PC-3 (cell line): ENCODE measurements around the gene KRTAP5-5. TPM values are rescaled to one million over a fixed set of nuclear protein-coding genes. Genes with fewer than 3 reads are reported as not detected.
A peak's percentile ranks its signal among the peaks of the same experiment; 100 is the strongest.

Experiments used
- ATAC-seq: fragments of 200-7000 bp; cut with Tn5 transposase; 2 replicates; pipeline ENCODE4 v1.9.1; 2020; ENCODE audit warnings: mild to moderate bottlenecking, moderate library complexity
- BruUV-seq: library from RNA; stranded (reverse); fragments of 400-500 nt; replicated peaks from 2 replicates; lab custom pipeline; 2021; lab: Mats Ljungman, UMichigan
- CTCF ChIA-PET: fragments of 300-600 bp; sonication (Branson Sonifier 250); formaldehyde crosslinking; loops from one replicate; lab custom pipeline; 2022; ENCODE audit warnings: antibody characterized with exemption; lab: Charles Lee
- POLR2A ChIA-PET: fragments of 300-600 bp; sonication (Branson Sonifier 250); formaldehyde crosslinking; loops from one replicate; lab custom pipeline; 2022; ENCODE audit warnings: antibody characterized with exemption; ENCODE audit not compliant: unreplicated experiment; lab: Charles Lee
- DNase-seq: peaks from one replicate; pipeline ENCODE4 v3.0.0-alpha.2; 2015
- H2AFZ ChIP-seq: fragments of 300-600 bp; sonication (generic); 2 replicates; pipeline ENCODE4 v1.6.0; 2016; ENCODE audit warnings: antibody characterized with exemption, low read length
- H3F3A ChIP-seq: fragments of 300-600 bp; sonication (generic); one replicate; pipeline ENCODE4 v1.6.0; 2017; ENCODE audit warnings: antibody characterized with exemption, low read length, control low read depth, mild to moderate bottlenecking; ENCODE audit not compliant: unreplicated experiment
- H3K27ac ChIP-seq: fragments of 300-600 bp; sonication (generic); 2 replicates; pipeline ENCODE4 v1.5.1; 2016; ENCODE audit warnings: mild to moderate bottlenecking, low read length
- H3K27me3 ChIP-seq: fragments of 300-600 bp; sonication (generic); 2 replicates; pipeline ENCODE4 v1.6.1; 2016; ENCODE audit warnings: low read length, mixed read lengths
- H3K36me3 ChIP-seq: fragments of 300-600 bp; sonication (generic); 2 replicates; pipeline ENCODE4 v1.6.1; 2016; ENCODE audit warnings: low read depth, mixed run types, low read length, mixed read lengths
- H3K4me1 ChIP-seq: fragments of 300-600 bp; sonication (generic); 2 replicates; pipeline ENCODE4 v1.5.1; 2016; ENCODE audit warnings: low read length; ENCODE audit not compliant: insufficient read depth
- H3K4me2 ChIP-seq: fragments of 300-600 bp; sonication (generic); 2 replicates; pipeline ENCODE4 v1.6.0; 2016; ENCODE audit warnings: low read length
- H3K4me3 ChIP-seq: fragments of 300-600 bp; sonication (generic); 2 replicates; pipeline ENCODE4 v1.5.1; 2016; ENCODE audit warnings: mild to moderate bottlenecking, low read length, mixed read lengths
- H3K79me2 ChIP-seq: fragments of 300-600 bp; sonication (generic); 2 replicates; pipeline ENCODE4 v1.6.1; 2017; ENCODE audit warnings: low read length, mixed read lengths
- H3K9ac ChIP-seq: fragments of 300-600 bp; sonication (generic); 2 replicates; pipeline ENCODE4 v1.6.0; 2016; ENCODE audit warnings: mild to moderate bottlenecking, low read length
- H3K9me2 ChIP-seq: fragments of 300-600 bp; sonication (generic); replicated peaks from 2 replicates; pipeline ENCODE4 v1.6.1; 2016; ENCODE audit warnings: mixed run types, low read length, mixed read lengths
- H3K9me3 ChIP-seq: fragments of 300-600 bp; sonication (generic); 2 replicates; pipeline ENCODE4 v1.6.1; 2016; ENCODE audit warnings: low read length, mixed read lengths
- H4K20me1 ChIP-seq: fragments of 300-600 bp; sonication (generic); 2 replicates; pipeline ENCODE4 v1.6.1; 2016; ENCODE audit warnings: low read length, mixed read lengths
- EZH2 ChIP-seq: fragments of 300-600 bp; sonication (generic); IDR thresholded peaks from one replicate; pipeline ENCODE4 v1.6.1; 2017; ENCODE audit warnings: antibody characterized with exemption, mild to moderate bottlenecking, low read length; ENCODE audit not compliant: unreplicated experiment
- EZH2phosphoT487 ChIP-seq: fragments of 300-600 bp; sonication (generic); IDR thresholded peaks from 2 replicates; pipeline ENCODE4 v1.6.1; 2018; ENCODE audit warnings: mild to moderate bottlenecking, antibody characterized with exemption, low read length, borderline replicate concordance
- intact Hi-C: fragments of 100-400 bp; cut with micrococcal nuclease; formaldehyde crosslinking; loops from 2 replicates; pipeline ENCODE4 v1.9.0; 2023
- total RNA-seq: library from RNA; depleted of rRNA; stranded (reverse); fragments of >200 nt; gene quantifications from 2 replicates; pipeline ENCODE4 v1.2.3, GENCODE V29; 2014
- TF ChIP-seq, protein P1 (sequence below): fragments of 300-600 bp; sonication (generic); conservative IDR thresholded peaks from 2 replicates; pipeline ENCODE4 v1.5.1; 2017; ENCODE audit warnings: antibody characterized with exemption, low read depth, mild to moderate bottlenecking, low read length

The KRTAP5-5 gene
- total RNA-seq, 1 experiment from 2014 or later = not detected

- Histone ChIP-seq H3K9me3 (no peaks in the 10 kb centered on the region), H3K9me2 (no peaks in the 10 kb centered on the region), H3K36me3 (no peaks in the 10 kb centered on the region), H3K4me3 (no peak overlapping the region), H3F3A (no peaks in the 10 kb centered on the region), H3K4me1 (no peaks in the 10 kb centered on the region), H3K4me2 (no peak overlapping the region), H3K9ac (no peak overlapping the region), H3K27me3 (peaks cover 40% of the 10 kb centered on the region), H4K20me1 (no peaks in the 10 kb centered on the region), H3K79me2 (no peaks in the 10 kb centered on the region), H2AFZ (no peak overlapping the region), H3K27ac (no peak overlapping the region)
- ATAC-seq (peak; percentile 86), DNase-seq (peak; percentile 47)
- CTCF ChIA-PET = no interaction called here
- BruUV-seq = no TSS peak
- TF ChIP-seq, protein P1, sequence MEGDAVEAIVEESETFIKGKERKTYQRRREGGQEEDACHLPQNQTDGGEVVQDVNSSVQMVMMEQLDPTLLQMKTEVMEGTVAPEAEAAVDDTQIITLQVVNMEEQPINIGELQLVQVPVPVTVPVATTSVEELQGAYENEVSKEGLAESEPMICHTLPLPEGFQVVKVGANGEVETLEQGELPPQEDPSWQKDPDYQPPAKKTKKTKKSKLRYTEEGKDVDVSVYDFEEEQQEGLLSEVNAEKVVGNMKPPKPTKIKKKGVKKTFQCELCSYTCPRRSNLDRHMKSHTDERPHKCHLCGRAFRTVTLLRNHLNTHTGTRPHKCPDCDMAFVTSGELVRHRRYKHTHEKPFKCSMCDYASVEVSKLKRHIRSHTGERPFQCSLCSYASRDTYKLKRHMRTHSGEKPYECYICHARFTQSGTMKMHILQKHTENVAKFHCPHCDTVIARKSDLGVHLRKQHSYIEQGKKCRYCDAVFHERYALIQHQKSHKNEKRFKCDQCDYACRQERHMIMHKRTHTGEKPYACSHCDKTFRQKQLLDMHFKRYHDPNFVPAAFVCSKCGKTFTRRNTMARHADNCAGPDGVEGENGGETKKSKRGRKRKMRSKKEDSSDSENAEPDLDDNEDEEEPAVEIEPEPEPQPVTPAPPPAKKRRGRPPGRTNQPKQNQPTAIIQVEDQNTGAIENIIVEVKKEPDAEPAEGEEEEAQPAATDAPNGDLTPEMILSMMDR = peak; percentile 88
- TF ChIP-seq EZH2phosphoT487 = no peak
- no peak for TF ChIP-seq EZH2
- POLR2A ChIA-PET = no interaction called here
- intact Hi-C loops = no loop called here
Measured at GRCh38 chr11:1628506-1629325, 859 bp upstream of the KRTAP5-5 start.

GRCh38 chr11:1630271-1630670 is 696 bp downstream of the KRTAP5-5 start:
- H2AFZ ChIP-seq = no peak overlapping the region
- ATAC-seq = no peak
- no peak for DNase-seq
- H3K4me2 ChIP-seq = no peak overlapping the region
- no peaks in the 10 kb centered on the region for H3K9me3 ChIP-seq
- no TSS peak for BruUV-seq
- H3F3A ChIP-seq = no peaks in the 10 kb centered on the region
- no peaks in the 10 kb centered on the region for H3K79me2 ChIP-seq
- no peaks in the 10 kb centered on the region for H4K20me1 ChIP-seq
- POLR2A ChIA-PET = interaction anchor here (0.6 kb wide), 1 partner anchor 41 kb away, joined by 3 read pairs; no protein-coding TSS in a partner anchor
- intact Hi-C loops = no loop called here
- no peaks in the 10 kb centered on the region for H3K36me3 ChIP-seq
- no peak overlapping the region for H3K4me3 ChIP-seq
- H3K9me2 ChIP-seq = no peaks in the 10 kb centered on the region
- peaks cover 46% of the 10 kb centered on the region for H3K27me3 ChIP-seq
- no peak overlapping the region for H3K27ac ChIP-seq
- CTCF ChIA-PET = no interaction called here
- no peak overlapping the region for H3K9ac ChIP-seq
- H3K4me1 ChIP-seq = no peaks in the 10 kb centered on the region
- TF ChIP-seq EZH2 = no peak
- TF ChIP-seq EZH2phosphoT487 = no peak
- TF ChIP-seq, protein P1 = no peak

- Histone ChIP-seq H3K27me3 (peaks cover 44% of the 10 kb centered on the region), H3K9ac (no peak overlapping the region), H3K27ac (no peak overlapping the region), H4K20me1 (no peaks in the 10 kb centered on the region), H3K4me1 (no peaks in the 10 kb centered on the region), H3K36me3 (no peaks in the 10 kb centered on the region), H3K9me2 (no peaks in the 10 kb centered on the region), H3F3A (no peaks in the 10 kb centered on the region), H3K4me2 (no peak overlapping the region), H3K4me3 (no peak overlapping the region), H2AFZ (no peak overlapping the region), H3K9me3 (no peaks in the 10 kb centered on the region), H3K79me2 (no peaks in the 10 kb centered on the region)
- DNase-seq (no peak), ATAC-seq (no peak)
- ChIA-PET CTCF (interaction anchor here (0.6 to 0.9 kb wide), 2 partner anchors 9 to 175 kb away, joined by 3 read pairs; no protein-coding TSS in a partner anchor), POLR2A (no interaction called here)
- no peak for TF ChIP-seq EZH2
- TF ChIP-seq, protein P1 = no peak
- no peak for TF ChIP-seq EZH2phosphoT487
- intact Hi-C loops = no loop called here
- no TSS peak for BruUV-seq
Measured at GRCh38 chr11:1631066-1631568, 1.5 kb downstream of the KRTAP5-5 start.
